Stimulated activated naive CD4-positive, alpha-beta T cell (primary cell): Measurements from ENCODE around the gene NPAS3.

ENCODE experiments used
- DNase-seq, 6 experiments: peaks; one replicate each; lab custom pipeline; 2025; lab: John Stamatoyannopoulos, UW

Gene NPAS3

GRCh38 chr14:33836900-33837577 lies 898.4 kb downstream of the NPAS3 start:
- no peak for DNase-seq

GRCh38 chr14:33837943-33838683 lies 899.4 kb downstream of the NPAS3 start:
- DNase-seq: no peak

GRCh38 chr14:33839193-33840076 lies 900.8 kb downstream of the NPAS3 start:
- DNase-seq: peak in 3 of 6 experiments; percentile 7 to 46 (median 25)

- no peak for DNase-seq
Measured at GRCh38 chr14:33840797-33841196, 902.1 kb downstream of the NPAS3 start.

GRCh38 chr14:33842299-33842698 lies 903.6 kb downstream of the NPAS3 start:
- DNase-seq: no peak

GRCh38 chr14:33844118-33844517 lies 905.4 kb downstream of the NPAS3 start:
- no peak for DNase-seq

- no peak for DNase-seq
Measured at GRCh38 chr14:33846100-33846824, 907.6 kb downstream of the NPAS3 start.

GRCh38 chr14:33847066-33847465 lies 908.4 kb downstream of the NPAS3 start:
- DNase-seq: no peak

- no peak for DNase-seq
Measured at GRCh38 chr14:33848009-33848408, 909.3 kb downstream of the NPAS3 start.

GRCh38 chr14:33848706-33849454 lies 910.2 kb downstream of the NPAS3 start:
- no peak for DNase-seq

- DNase-seq: no peak
Measured at GRCh38 chr14:33849455-33849801, 910.7 kb downstream of the NPAS3 start.

- no peak for DNase-seq
Measured at GRCh38 chr14:33850826-33851225, 912.1 kb downstream of the NPAS3 start.

GRCh38 chr14:33851366-33851765 lies 912.7 kb downstream of the NPAS3 start:
- DNase-seq: no peak

GRCh38 chr14:33851931-33852330 lies 913.3 kb downstream of the NPAS3 start:
- DNase-seq: no peak
